Measurements from ENCODE around the gene CXCR1. TPM values are rescaled to one million over a fixed set of nuclear protein-coding genes. Genes with fewer than 3 reads are reported as not detected.

The CXCR1 gene
- total RNA-seq, 1 donor from 2014 or later = 0.44 TPM

GRCh38 chr2:218149098-218149497, 17.7 kb downstream of the CXCR1 start:
- Histone ChIP-seq H3K4me1 (no peaks in the 10 kb centered on the region), H3K36me3 (no peaks in the 10 kb centered on the region), H3K27ac (replicated peaks) (no peak overlapping the region), H3K4me3 (no peak overlapping the region), H3K27me3 (ENCODE audit: low read depth) (peaks cover 38% of the 10 kb centered on the region), H3K9me3 (replicated peaks) (no peaks in the 10 kb centered on the region)
- no peak for DNase-seq
- intact Hi-C loops (cut with micrococcal nuclease) = no loop called here
- TF ChIP-seq CTCF (IDR thresholded peaks at IDR 0.05; ENCODE audit: borderline replicate concordance) = no peak

GRCh38 chr2:218146056-218146455, 20.7 kb downstream of the CXCR1 start:
- Histone ChIP-seq H3K27me3 (ENCODE audit: low read depth) (peaks cover 47% of the 10 kb centered on the region), H3K9me3 (replicated peaks) (no peaks in the 10 kb centered on the region), H3K36me3 (no peaks in the 10 kb centered on the region), H3K27ac (replicated peaks) (no peak overlapping the region), H3K4me3 (no peak overlapping the region), H3K4me1 (no peaks in the 10 kb centered on the region)
- TF ChIP-seq CTCF (IDR thresholded peaks at IDR 0.05; ENCODE audit: borderline replicate concordance) = no peak
- no peak for DNase-seq
- intact Hi-C loops (cut with micrococcal nuclease) = no loop called here

GRCh38 chr2:218145124-218145523, 21.6 kb downstream of the CXCR1 start:
- intact Hi-C loops (cut with micrococcal nuclease) = no loop called here
- Histone ChIP-seq H3K27ac (replicated peaks) (no peak overlapping the region), H3K9me3 (replicated peaks) (no peaks in the 10 kb centered on the region), H3K4me1 (no peaks in the 10 kb centered on the region), H3K4me3 (no peak overlapping the region), H3K27me3 (ENCODE audit: low read depth) (peaks cover 44% of the 10 kb centered on the region), H3K36me3 (no peaks in the 10 kb centered on the region)
- TF ChIP-seq CTCF (IDR thresholded peaks at IDR 0.05; ENCODE audit: borderline replicate concordance) = no peak
- DNase-seq = peak; percentile 21

- no peak overlapping the region for H3K27ac ChIP-seq (replicated peaks)
- intact Hi-C loops (cut with micrococcal nuclease) = no loop called here
- peaks cover 73% of the 10 kb centered on the region for H3K27me3 ChIP-seq (ENCODE audit: low read depth)
These were observed 28.7 kb downstream of the CXCR1 start for GRCh38 chr2:218138047-218138446.

GRCh38 chr2:218137514-218137913, 29.2 kb downstream of the CXCR1 start:
- no peak overlapping the region for H3K27ac ChIP-seq (replicated peaks)
- peaks cover 68% of the 10 kb centered on the region for H3K27me3 ChIP-seq (ENCODE audit: low read depth)
- DNase-seq = no peak
- no peaks in the 10 kb centered on the region for H3K36me3 ChIP-seq
- no peaks in the 10 kb centered on the region for H3K9me3 ChIP-seq (replicated peaks)
- H3K4me3 ChIP-seq = no peak overlapping the region
- H3K4me1 ChIP-seq = no peaks in the 10 kb centered on the region
- intact Hi-C loops (cut with micrococcal nuclease) = no loop called here
- no peak for TF ChIP-seq CTCF (IDR thresholded peaks at IDR 0.05; ENCODE audit: borderline replicate concordance)

More at GRCh38 chr2:218138047-218138446, 28.7 kb downstream of the CXCR1 start:
- Histone ChIP-seq H3K4me1 (no peaks in the 10 kb centered on the region), H3K4me3 (no peak overlapping the region), H3K9me3 (replicated peaks) (no peaks in the 10 kb centered on the region), H3K36me3 (no peaks in the 10 kb centered on the region)
- TF ChIP-seq CTCF (IDR thresholded peaks at IDR 0.05; ENCODE audit: borderline replicate concordance) = no peak
- DNase-seq = no peak

- H3K36me3 ChIP-seq = no peaks in the 10 kb centered on the region
- no peak overlapping the region for H3K27ac ChIP-seq (replicated peaks)
- no peak overlapping the region for H3K4me3 ChIP-seq
- DNase-seq = no peak
- no peaks in the 10 kb centered on the region for H3K4me1 ChIP-seq
- intact Hi-C loops (cut with micrococcal nuclease) = no loop called here
- H3K27me3 ChIP-seq (ENCODE audit: low read depth) = peaks cover 54% of the 10 kb centered on the region
- TF ChIP-seq CTCF (IDR thresholded peaks at IDR 0.05; ENCODE audit: borderline replicate concordance) = no peak
- H3K9me3 ChIP-seq (replicated peaks) = no peaks in the 10 kb centered on the region
These were observed 35.9 kb downstream of the CXCR1 start for GRCh38 chr2:218130822-218131221.

Measured in left ventricle myocardium inferior (tissue), 1 donor.